COLO829 (cell line): ENCODE data around the gene TRIM41.
A peak's percentile ranks its signal among the peaks of the same experiment; 100 is the strongest.
"Not testable (repeated sequence)": the region's sequence is repeated elsewhere in the genome, so short reads cannot be mapped to it uniquely, and the experiment has no call there.

Experiments
- DNase-seq: peaks from one replicate; pipeline ENCODE4 v3.0.0; 2012; ENCODE audit warnings: low spot score

The TRIM41 gene

GRCh38 chr5:181223058-181223728 lies at the start of gene TRIM41:
Gene TRIM41 (plus strand): TSS chr5:181223281. CDS start chr5:181224000, 719 bp downstream.
- peak; percentile 62 for DNase-seq

- DNase-seq, result peak; percentile 43
Measured at GRCh38 chr5:181173420-181174342, 49.4 kb upstream of the TRIM41 start.

GRCh38 chr5:181176254-181176952 lies 46.7 kb upstream of the TRIM41 start:
- DNase-seq, result no peak

- not testable (repeated sequence) for DNase-seq
Measured at GRCh38 chr5:181177559-181177958, 45.5 kb upstream of the TRIM41 start.

- peak; percentile 24 for DNase-seq
Measured at GRCh38 chr5:181181650-181182565, 41.2 kb upstream of the TRIM41 start.

GRCh38 chr5:181182651-181183050 lies 40.4 kb upstream of the TRIM41 start:
- no peak for DNase-seq

GRCh38 chr5:181184845-181185216 lies 38.2 kb upstream of the TRIM41 start:
- no peak for DNase-seq

GRCh38 chr5:181185560-181185959 lies 37.5 kb upstream of the TRIM41 start:
- no peak for DNase-seq

GRCh38 chr5:181186022-181186421 lies 37.1 kb upstream of the TRIM41 start:
- DNase-seq, result no peak

GRCh38 chr5:181186986-181187499 lies 36.0 kb upstream of the TRIM41 start:
- no peak for DNase-seq

GRCh38 chr5:181187500-181188213 lies 35.4 kb upstream of the TRIM41 start:
- no peak for DNase-seq

- no peak for DNase-seq
Measured at GRCh38 chr5:181188700-181189362, 34.2 kb upstream of the TRIM41 start.

- DNase-seq, result no peak
Measured at GRCh38 chr5:181189363-181189961, 33.6 kb upstream of the TRIM41 start.

- DNase-seq, result no peak
Measured at GRCh38 chr5:181189962-181190710, 32.9 kb upstream of the TRIM41 start.

GRCh38 chr5:181190711-181191525 lies 32.2 kb upstream of the TRIM41 start:
- no peak for DNase-seq

GRCh38 chr5:181191526-181192336 lies 31.4 kb upstream of the TRIM41 start:
- peak; percentile 65 for DNase-seq
